Measurements from ENCODE around the gene UBL3.

UBL3 gene

GRCh38 chr13:29832761-29833298 lies 17.6 kb downstream of the UBL3 start (continued):
- TF ChIP-seq PRDM2 (tag by site-specific recombination; IDR thresholded peaks at IDR 0.05; ENCODE audit: borderline replicate concordance) (no peak), ZBTB44 (tag by site-specific recombination; IDR thresholded peaks at IDR 0.05) (no peak), KLF17 (tag by site-specific recombination; IDR thresholded peaks at IDR 0.05) (no peak), ZBTB20 (tag by site-specific recombination; IDR thresholded peaks at IDR 0.05) (no peak), SALL2 (tag by site-specific recombination; IDR thresholded peaks at IDR 0.05; ENCODE audit: borderline replicate concordance) (no peak), ZNF660 (tag by site-specific recombination; IDR thresholded peaks at IDR 0.05) (no peak), ZNF514 (tag by site-specific recombination; IDR thresholded peaks at IDR 0.05) (no peak), ZNF24 (tag by site-specific recombination; IDR thresholded peaks at IDR 0.05) (no peak), KLF7 (tag by site-specific recombination; IDR thresholded peaks at IDR 0.05; ENCODE audit: borderline replicate concordance) (no peak), GLIS2 (tag by site-specific recombination; IDR thresholded peaks at IDR 0.05) (no peak), ZNF521 (tag by site-specific recombination; IDR thresholded peaks at IDR 0.05) (no peak), KLF8 (tag by site-specific recombination; IDR thresholded peaks at IDR 0.05) (no peak), ZNF670 (tag by site-specific recombination; IDR thresholded peaks at IDR 0.05; ENCODE audit: low read depth) (no peak)

GRCh38 chr13:29830000-29830399 lies 20.4 kb downstream of the UBL3 start:
- Histone ChIP-seq H3K36me3 (ENCODE audit: control insufficient read depth in 2 of 2, insufficient read depth in 1 of 2, low read length in 2 of 2) (no peaks in the 10 kb centered on the region), H3K4me1 (ENCODE audit: control insufficient read depth, insufficient read depth, low read length) (no peaks in the 10 kb centered on the region), H3K4me3 (ENCODE audit: low read depth, low read length) (no peak overlapping the region), H3K9me3 (ENCODE audit: control insufficient read depth, insufficient read depth, low read depth, low read length) (no peaks in the 10 kb centered on the region), H3K27ac (ENCODE audit: extremely low read depth, low read depth, low read length) (no peak overlapping the region)
- CTCF ChIA-PET, result no interaction called here
- POLR2A ChIA-PET, result no interaction called here
- TF ChIP-seq ZNF157 (tag by site-specific recombination; IDR thresholded peaks at IDR 0.05) (no peak), ZNF2 (tag by site-specific recombination; IDR thresholded peaks at IDR 0.05) (no peak), PRDM1 (tag by site-specific recombination; IDR thresholded peaks at IDR 0.05) (no peak), ZNF311 (tag by site-specific recombination; IDR thresholded peaks at IDR 0.05; ENCODE audit: borderline replicate concordance) (no peak), KLF17 (tag by site-specific recombination; IDR thresholded peaks at IDR 0.05) (no peak), REPIN1 (tag by site-specific recombination; IDR thresholded peaks at IDR 0.05; ENCODE audit: low read depth) (no peak), ZBTB11 (tag by site-specific recombination; conservative IDR thresholded peaks at IDR 0.05; ENCODE audit: low read depth) (no peak), ZNF571 (tag by site-specific recombination; IDR thresholded peaks at IDR 0.05) (no peak), ZNF133 (tag by site-specific recombination; IDR thresholded peaks at IDR 0.05) (no peak), GLIS2 (tag by site-specific recombination; IDR thresholded peaks at IDR 0.05) (no peak), KLF1 (tag by site-specific recombination; IDR thresholded peaks at IDR 0.05) (no peak), ZNF621 (tag by site-specific recombination; IDR thresholded peaks at IDR 0.05) (no peak)
